GM12892 (cell line): ENCODE data around the gene SATB1.

ENCODE experiments used
- DNase-seq: peaks from one replicate; pipeline ENCODE4 v3.0.0; 2011; ENCODE audit not compliant: insufficient read length
- FAIRE-seq: peaks from 2 replicates; lab custom pipeline; 2011; peaks lifted over from hg19 to GRCh38; lab: Jason Lieb, UNC
- POLR2A ChIP-seq: IDR thresholded peaks from 2 replicates; pipeline ENCODE4 v1.6.1; 2011; ENCODE audit warnings: low read depth, low read length, control low read depth
- POLR2AphosphoS5 ChIP-seq: IDR thresholded peaks from 2 replicates; pipeline ENCODE4 v1.6.1; 2011; ENCODE audit warnings: low read depth, low read length, control low read depth
- TAF1 ChIP-seq: IDR thresholded peaks from 2 replicates; pipeline ENCODE4 v1.6.1; 2011; ENCODE audit warnings: low read depth, mild to moderate bottlenecking, control low read depth, low read length, borderline replicate concordance

SATB1 gene

DNA sequence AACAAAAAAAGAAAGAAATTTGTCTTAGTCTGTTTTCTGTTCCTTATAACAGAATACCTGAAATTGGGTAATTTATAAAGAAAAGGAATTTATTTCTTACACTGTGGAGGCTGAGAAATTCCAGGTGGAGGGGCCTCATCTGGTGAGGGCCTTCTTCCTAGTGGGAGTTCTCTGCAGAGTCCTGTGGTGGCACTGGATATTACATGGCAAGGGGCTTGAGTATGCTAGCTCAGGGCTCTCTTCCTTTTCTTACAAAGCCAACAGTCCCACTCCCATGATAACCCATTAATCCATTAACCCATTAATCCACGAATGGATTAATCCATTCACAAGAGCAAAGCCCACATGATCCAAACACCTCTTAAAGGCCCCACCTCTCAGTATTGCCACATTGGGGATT lies 2.9 kb upstream of the SATB1 start:
- FAIRE-seq: no peak
- no peak for DNase-seq
- TF ChIP-seq TAF1: no peak
- TF ChIP-seq POLR2A: no peak
- TF ChIP-seq POLR2AphosphoS5: no peak

GRCh38 chr3:18426597-18427193 lies 1.6 kb upstream of the SATB1 start:
- no peak for FAIRE-seq
- TF ChIP-seq POLR2AphosphoS5: no peak
- no peak for TF ChIP-seq TAF1
- no peak for TF ChIP-seq POLR2A
- no peak for DNase-seq

GRCh38 chr3:18425641-18426257 lies 610 bp upstream of the SATB1 start:
- DNase-seq: no peak
- TF ChIP-seq TAF1: no peak
- TF ChIP-seq POLR2AphosphoS5: no peak
- TF ChIP-seq POLR2A: no peak
- FAIRE-seq: no peak

DNA sequence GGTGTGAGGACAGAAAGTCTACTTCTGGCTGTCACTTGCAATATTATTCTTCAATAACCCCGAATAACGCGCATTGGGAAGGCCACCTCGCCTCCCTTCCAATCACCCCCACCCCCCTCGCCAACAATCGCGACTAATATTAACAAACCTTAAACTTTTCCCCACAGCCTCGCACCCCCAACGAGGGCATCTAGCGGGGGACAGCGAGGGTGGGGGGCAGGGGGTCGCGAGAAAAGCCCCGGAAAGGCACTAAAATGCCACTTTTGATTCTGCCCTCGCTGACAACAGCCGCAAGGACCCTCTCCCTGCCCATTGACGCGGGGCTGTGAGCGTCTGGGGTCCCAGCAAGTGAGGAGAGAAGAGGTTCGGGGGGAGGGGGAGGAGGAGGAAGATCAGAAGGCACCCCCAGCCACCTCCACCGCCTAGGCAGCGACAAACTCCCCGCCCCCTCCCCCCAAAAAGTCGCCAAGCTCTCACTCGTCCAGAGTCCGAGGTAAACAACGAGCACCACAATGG lies 868 bp downstream of the SATB1 start:
- TF ChIP-seq TAF1: no peak
- TF ChIP-seq POLR2AphosphoS5: no peak
- no peak for TF ChIP-seq POLR2A
- DNase-seq (no peak), FAIRE-seq (peak; percentile 14)

DNA sequence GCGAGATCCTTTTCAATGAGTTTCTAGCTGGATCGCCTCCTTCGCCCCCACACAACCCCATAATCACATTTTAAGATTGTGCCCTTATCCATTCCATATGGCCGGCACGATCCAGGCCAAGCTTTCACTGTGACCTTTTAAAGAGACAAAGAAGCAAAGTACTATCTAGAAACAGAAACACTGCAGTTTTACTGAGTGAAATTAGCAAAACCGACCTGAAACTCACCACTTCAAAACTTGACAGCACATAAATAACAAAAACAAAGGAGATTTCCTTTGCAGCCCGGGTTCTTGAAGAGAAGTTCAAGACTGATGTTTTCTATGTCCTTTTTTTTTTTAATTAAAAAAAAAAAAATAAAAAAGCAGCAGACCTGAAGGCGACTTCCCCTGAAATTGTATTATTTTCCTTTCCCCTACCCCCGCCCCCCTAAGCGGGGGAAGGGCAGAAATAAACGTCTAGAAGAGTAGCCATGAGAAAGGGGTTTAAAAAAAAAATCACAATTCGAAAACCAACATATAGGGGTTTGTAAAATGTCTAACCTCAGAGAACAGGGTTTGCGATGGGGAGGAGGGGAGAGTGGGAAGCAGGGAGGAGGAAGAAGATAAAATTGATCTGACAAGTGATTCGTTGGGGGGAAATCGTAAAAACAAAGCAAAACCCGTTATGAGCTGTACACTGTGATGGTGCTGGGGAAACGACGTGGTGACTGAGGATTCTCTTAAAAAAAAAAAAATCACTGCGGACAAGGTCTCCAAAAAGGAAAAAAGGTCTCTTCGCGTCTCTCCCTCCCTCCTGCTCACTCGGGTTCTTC lies 1.5 kb downstream of the SATB1 start:
- peak; percentile 62 for FAIRE-seq
- no peak for TF ChIP-seq POLR2AphosphoS5
- no peak for TF ChIP-seq TAF1
- TF ChIP-seq POLR2A: no peak
- DNase-seq: no peak

- TF ChIP-seq TAF1 (no peak), POLR2AphosphoS5 (no peak), POLR2A (no peak)
- DNase-seq (no peak), FAIRE-seq (no peak)
Measured at GRCh38 chr3:18422972-18423371, 2.2 kb downstream of the SATB1 start.

GRCh38 chr3:18420555-18420954 lies 4.6 kb downstream of the SATB1 start:
- FAIRE-seq: no peak
- no peak for TF ChIP-seq POLR2AphosphoS5
- TF ChIP-seq POLR2A: no peak
- no peak for TF ChIP-seq TAF1

GRCh38 chr3:18419232-18419631 lies 5.9 kb downstream of the SATB1 start:
- TF ChIP-seq POLR2A (no peak), POLR2AphosphoS5 (no peak), TAF1 (no peak)
- no peak for DNase-seq
- no peak for FAIRE-seq

More at GRCh38 chr3:18420555-18420954, 4.6 kb downstream of the SATB1 start:
- no peak for DNase-seq

DNA sequence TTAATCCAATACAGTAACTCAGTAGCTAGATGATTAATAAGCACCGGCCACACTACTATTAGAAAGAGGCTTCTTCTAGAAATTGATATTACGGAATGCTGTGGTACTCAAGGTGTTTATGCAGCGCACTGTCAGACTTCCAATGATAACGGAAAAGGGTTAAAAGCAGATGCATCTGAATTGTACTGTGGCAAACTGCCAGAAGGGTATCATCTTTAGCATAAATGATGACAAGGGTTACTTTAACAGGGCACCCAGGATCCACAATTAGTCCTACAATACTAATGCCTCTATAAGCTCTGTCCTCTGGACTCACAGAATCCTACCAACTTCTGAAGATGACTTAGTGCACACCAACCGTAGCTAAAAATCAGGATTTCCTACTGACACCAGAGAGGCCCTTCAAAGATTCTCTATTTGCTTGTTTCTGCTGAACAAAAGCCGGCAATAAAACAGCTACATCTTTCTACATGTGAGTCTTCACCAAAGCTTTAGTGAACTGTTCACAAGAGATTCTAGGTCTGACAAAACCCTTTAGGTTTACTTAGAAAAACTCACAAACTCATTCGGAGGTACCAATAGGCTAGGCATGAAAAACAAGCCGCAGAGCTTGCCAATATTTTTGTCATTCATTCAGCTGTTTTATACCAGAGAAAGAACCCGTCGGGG lies 7.1 kb downstream of the SATB1 start:
- FAIRE-seq (no peak), DNase-seq (no peak)
- no peak for TF ChIP-seq POLR2A
- TF ChIP-seq POLR2AphosphoS5: no peak
- TF ChIP-seq TAF1: no peak

- DNase-seq: no peak
- no peak for FAIRE-seq
- no peak for TF ChIP-seq POLR2AphosphoS5
- TF ChIP-seq TAF1: no peak
- no peak for TF ChIP-seq POLR2A
Measured at GRCh38 chr3:18416332-18416731, 8.8 kb downstream of the SATB1 start.

GRCh38 chr3:18415839-18416238 lies 9.3 kb downstream of the SATB1 start:
- no peak for FAIRE-seq
- no peak for TF ChIP-seq POLR2A
- TF ChIP-seq POLR2AphosphoS5: no peak
- no peak for TF ChIP-seq TAF1
- no peak for DNase-seq

GRCh38 chr3:18415167-18415566 lies 10.0 kb downstream of the SATB1 start:
- DNase-seq: no peak
- no peak for FAIRE-seq
- TF ChIP-seq POLR2AphosphoS5 (no peak), POLR2A (no peak), TAF1 (no peak)
